ENCODE results near the gene CNN2. TPM values are rescaled to one million over a fixed set of nuclear protein-coding genes. Genes with fewer than 3 reads are reported as not detected.

The CNN2 gene
- total and polyA plus RNA-seq, 2 of the 13 experiments (the other 11 are each of a cell fraction or from before 2014, with no cell fraction given), result 63.6 to 70.0 TPM

DNA sequence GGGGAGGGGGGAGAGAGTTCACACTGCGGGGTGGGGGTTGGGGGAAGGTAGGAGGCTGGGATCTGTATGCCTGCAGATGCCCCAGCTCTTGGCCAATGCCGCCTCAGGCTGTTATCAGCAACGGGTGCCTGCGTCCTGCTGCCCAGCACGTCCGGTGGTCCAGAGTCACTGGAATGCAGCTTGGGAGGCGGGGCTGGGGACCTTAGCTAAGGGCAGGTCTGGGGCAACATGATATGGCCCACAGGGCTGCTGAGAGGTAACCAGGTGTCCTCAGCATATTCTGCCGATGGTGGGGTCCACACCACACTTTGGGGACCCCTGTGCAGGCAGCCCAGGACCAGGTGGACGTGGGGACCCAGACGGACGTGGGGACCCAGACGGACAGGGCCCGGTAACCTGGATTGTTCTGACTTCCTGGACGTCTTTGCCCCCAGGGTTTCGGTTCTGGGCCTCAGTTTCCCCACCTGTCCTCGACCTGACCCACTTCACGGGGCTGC, 39.9 kb downstream of the CNN2 start (continued):
- TF ChIP-seq ARNT2 (CRISPR knock-in tag; IDR thresholded peaks at IDR 0.05; ENCODE audit: low read depth) (no peak), FOXA3 (CRISPR knock-in tag; IDR thresholded peaks at IDR 0.05) (no peak), RARG (CRISPR knock-in tag; IDR thresholded peaks at IDR 0.05; ENCODE audit: low read depth) (no peak), ZNF761 (CRISPR knock-in tag; conservative IDR thresholded peaks at IDR 0.05) (no peak), ZNF615 (CRISPR knock-in tag; IDR thresholded peaks at IDR 0.05; ENCODE audit: borderline replicate concordance) (no peak), ZNF552 (CRISPR knock-in tag; IDR thresholded peaks at IDR 0.05; ENCODE audit: borderline replicate concordance) (no peak), ZNF724P (CRISPR knock-in tag; IDR thresholded peaks at IDR 0.05; ENCODE audit: borderline replicate concordance) (no peak), ZNF432 (CRISPR knock-in tag; IDR thresholded peaks at IDR 0.05; ENCODE audit: borderline replicate concordance) (no peak), MBD4 (IDR thresholded peaks at IDR 0.05; ENCODE audit: borderline replicate concordance, low read length) (no peak), GATA4 (IDR thresholded peaks at IDR 0.05; ENCODE audit: borderline replicate concordance, low read depth) (no peak; the same call in 1 of the 2 replicates), ETV5 (CRISPR knock-in tag; IDR thresholded peaks at IDR 0.05; ENCODE audit: borderline replicate concordance) (peak; percentile 73; the same call in 1 of the 2 replicates), ZNF282 (IDR thresholded peaks at IDR 0.05; ENCODE audit: partially characterized antibody) (no peak), HMGA1 (CRISPR knock-in tag; conservative IDR thresholded peaks at IDR 0.05) (no peak), ZSCAN20 (CRISPR knock-in tag; IDR thresholded peaks at IDR 0.05; ENCODE audit: borderline replicate concordance) (0 out of 2 replicates have a peak, but pooled peaks have one; percentile 49), ZSCAN29 (CRISPR knock-in tag; conservative IDR thresholded peaks at IDR 0.05) (no peak), ATRX (CRISPR knock-in tag; IDR thresholded peaks at IDR 0.05; ENCODE audit: borderline replicate concordance) (no peak), ZC3H13 (CRISPR knock-in tag; IDR thresholded peaks at IDR 0.05) (no peak), ZNF879 (CRISPR knock-in tag; IDR thresholded peaks at IDR 0.05) (no peak), IKZF1 (IDR thresholded peaks at IDR 0.05) (no peak), BRD4 (CRISPR knock-in tag; IDR thresholded peaks at IDR 0.05) (no peak)
- TF ChIP-seq, protein P1, sequence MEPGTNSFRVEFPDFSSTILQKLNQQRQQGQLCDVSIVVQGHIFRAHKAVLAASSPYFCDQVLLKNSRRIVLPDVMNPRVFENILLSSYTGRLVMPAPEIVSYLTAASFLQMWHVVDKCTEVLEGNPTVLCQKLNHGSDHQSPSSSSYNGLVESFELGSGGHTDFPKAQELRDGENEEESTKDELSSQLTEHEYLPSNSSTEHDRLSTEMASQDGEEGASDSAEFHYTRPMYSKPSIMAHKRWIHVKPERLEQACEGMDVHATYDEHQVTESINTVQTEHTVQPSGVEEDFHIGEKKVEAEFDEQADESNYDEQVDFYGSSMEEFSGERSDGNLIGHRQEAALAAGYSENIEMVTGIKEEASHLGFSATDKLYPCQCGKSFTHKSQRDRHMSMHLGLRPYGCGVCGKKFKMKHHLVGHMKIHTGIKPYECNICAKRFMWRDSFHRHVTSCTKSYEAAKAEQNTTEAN (CRISPR knock-in tag; conservative IDR thresholded peaks at IDR 0.05), result no peak
- TF ChIP-seq, protein P2, sequence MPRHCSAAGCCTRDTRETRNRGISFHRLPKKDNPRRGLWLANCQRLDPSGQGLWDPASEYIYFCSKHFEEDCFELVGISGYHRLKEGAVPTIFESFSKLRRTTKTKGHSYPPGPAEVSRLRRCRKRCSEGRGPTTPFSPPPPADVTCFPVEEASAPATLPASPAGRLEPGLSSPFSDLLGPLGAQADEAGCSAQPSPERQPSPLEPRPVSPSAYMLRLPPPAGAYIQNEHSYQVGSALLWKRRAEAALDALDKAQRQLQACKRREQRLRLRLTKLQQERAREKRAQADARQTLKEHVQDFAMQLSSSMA (CRISPR knock-in tag; IDR thresholded peaks at IDR 0.05), result no peak
- TF ChIP-seq, protein P3, sequence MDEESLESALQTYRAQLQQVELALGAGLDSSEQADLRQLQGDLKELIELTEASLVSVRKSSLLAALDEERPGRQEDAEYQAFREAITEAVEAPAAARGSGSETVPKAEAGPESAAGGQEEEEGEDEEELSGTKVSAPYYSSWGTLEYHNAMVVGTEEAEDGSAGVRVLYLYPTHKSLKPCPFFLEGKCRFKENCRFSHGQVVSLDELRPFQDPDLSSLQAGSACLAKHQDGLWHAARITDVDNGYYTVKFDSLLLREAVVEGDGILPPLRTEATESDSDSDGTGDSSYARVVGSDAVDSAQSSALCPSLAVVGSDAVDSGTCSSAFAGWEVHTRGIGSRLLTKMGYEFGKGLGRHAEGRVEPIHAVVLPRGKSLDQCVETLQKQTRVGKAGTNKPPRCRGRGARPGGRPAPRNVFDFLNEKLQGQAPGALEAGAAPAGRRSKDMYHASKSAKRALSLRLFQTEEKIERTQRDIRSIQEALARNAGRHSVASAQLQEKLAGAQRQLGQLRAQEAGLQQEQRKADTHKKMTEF (CRISPR knock-in tag; IDR thresholded peaks at IDR 0.05), result no peak; the same call in 1 of the 2 replicates
- TF ChIP-seq, protein P4, sequence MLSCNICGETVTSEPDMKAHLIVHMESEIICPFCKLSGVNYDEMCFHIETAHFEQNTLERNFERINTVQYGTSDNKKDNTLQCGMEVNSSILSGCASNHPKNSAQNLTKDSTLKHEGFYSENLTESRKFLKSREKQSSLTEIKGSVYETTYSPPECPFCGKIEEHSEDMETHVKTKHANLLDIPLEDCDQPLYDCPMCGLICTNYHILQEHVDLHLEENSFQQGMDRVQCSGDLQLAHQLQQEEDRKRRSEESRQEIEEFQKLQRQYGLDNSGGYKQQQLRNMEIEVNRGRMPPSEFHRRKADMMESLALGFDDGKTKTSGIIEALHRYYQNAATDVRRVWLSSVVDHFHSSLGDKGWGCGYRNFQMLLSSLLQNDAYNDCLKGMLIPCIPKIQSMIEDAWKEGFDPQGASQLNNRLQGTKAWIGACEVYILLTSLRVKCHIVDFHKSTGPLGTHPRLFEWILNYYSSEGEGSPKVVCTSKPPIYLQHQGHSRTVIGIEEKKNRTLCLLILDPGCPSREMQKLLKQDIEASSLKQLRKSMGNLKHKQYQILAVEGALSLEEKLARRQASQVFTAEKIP (CRISPR knock-in tag; IDR thresholded peaks at IDR 0.05; ENCODE audit: borderline replicate concordance), result no peak
- TF ChIP-seq, protein P5, sequence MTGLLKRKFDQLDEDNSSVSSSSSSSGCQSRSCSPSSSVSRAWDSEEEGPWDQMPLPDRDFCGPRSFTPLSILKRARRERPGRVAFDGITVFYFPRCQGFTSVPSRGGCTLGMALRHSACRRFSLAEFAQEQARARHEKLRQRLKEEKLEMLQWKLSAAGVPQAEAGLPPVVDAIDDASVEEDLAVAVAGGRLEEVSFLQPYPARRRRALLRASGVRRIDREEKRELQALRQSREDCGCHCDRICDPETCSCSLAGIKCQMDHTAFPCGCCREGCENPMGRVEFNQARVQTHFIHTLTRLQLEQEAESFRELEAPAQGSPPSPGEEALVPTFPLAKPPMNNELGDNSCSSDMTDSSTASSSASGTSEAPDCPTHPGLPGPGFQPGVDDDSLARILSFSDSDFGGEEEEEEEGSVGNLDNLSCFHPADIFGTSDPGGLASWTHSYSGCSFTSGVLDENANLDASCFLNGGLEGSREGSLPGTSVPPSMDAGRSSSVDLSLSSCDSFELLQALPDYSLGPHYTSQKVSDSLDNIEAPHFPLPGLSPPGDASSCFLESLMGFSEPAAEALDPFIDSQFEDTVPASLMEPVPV (CRISPR knock-in tag; IDR thresholded peaks at IDR 0.05), result no peak; the same call in 1 of the 2 replicates

Data from HepG2 (cell line).